IMR-90 (cell line): ENCODE measurements around the gene KCNAB2. TPM values are rescaled to one million over a fixed set of nuclear protein-coding genes. Genes with fewer than 3 reads are reported as not detected.

ENCODE experiments used
- ATAC-seq: fragments of 200-7000 bp; cut with Tn5 transposase; 2 replicates; pipeline ENCODE4 v1.9.1; 2020; ENCODE audit warnings: low read depth, mild to moderate bottlenecking, moderate library complexity
- BruUV-seq: library from RNA; stranded (reverse); fragments of 400-500 nt; replicated peaks from 2 replicates; lab custom pipeline; 2021; lab: Mats Ljungman, UMichigan
- CTCF ChIA-PET: fragments of 300-600 bp; formaldehyde crosslinking; extraction: SDS; loops from one replicate; lab custom pipeline; 2021; ENCODE audit warnings: antibody characterized with exemption; lab: Yijun Ruan, JAX
- POLR2A ChIA-PET: fragments of 300-600 bp; sonication (Branson Sonifier 250); formaldehyde crosslinking; loops from one replicate; lab custom pipeline; 2022; ENCODE audit warnings: antibody characterized with exemption; ENCODE audit not compliant: unreplicated experiment; lab: Charles Lee
- DNase-seq: peaks from one replicate; pipeline ENCODE4 v3.0.0; 2013
- H2AFZ ChIP-seq: replicated peaks from 2 replicates; pipeline ENCODE3; 2013; ENCODE audit warnings: low read length, mild to moderate bottlenecking; ENCODE audit not compliant: poor library complexity
- H2AK5ac ChIP-seq: 2 replicates; pipeline ENCODE4 v1.6.1; 2013; ENCODE audit warnings: low read depth, low read length, inconsistent platforms
- H2AK9ac ChIP-seq: replicated peaks from 2 replicates; pipeline ENCODE3; 2013; ENCODE audit warnings: mild to moderate bottlenecking, low read depth, low read length, moderate library complexity; ENCODE audit not compliant: poor library complexity
- H2BK120ac ChIP-seq: 2 replicates; pipeline ENCODE4 v1.6.1; 2013; ENCODE audit warnings: low read depth, low read length, inconsistent platforms
- H2BK15ac ChIP-seq: 3 replicates; pipeline ENCODE4 v1.6.1; 2013; ENCODE audit warnings: low read depth, low read length, inconsistent platforms
- H2BK20ac ChIP-seq: 2 replicates; pipeline ENCODE4 v1.6.1; 2013; ENCODE audit warnings: low read depth, mild to moderate bottlenecking, inconsistent platforms, low read length, moderate library complexity
- H2BK5ac ChIP-seq: 2 replicates; pipeline ENCODE4 v1.6.1; 2013; ENCODE audit warnings: mild to moderate bottlenecking, low read depth, low read length, inconsistent platforms; ENCODE audit not compliant: poor library complexity, severe bottlenecking
- H3K14ac ChIP-seq: replicated peaks from 2 replicates; pipeline ENCODE4 v1.6.1; 2013; ENCODE audit warnings: low read depth, low read length, inconsistent platforms
- H3K18ac ChIP-seq: 2 replicates; pipeline ENCODE4 v1.6.1; 2013; ENCODE audit warnings: low read depth, low read length, control low read depth
- H3K23ac ChIP-seq: 2 replicates; pipeline ENCODE4 v1.6.1; 2013; ENCODE audit warnings: low read depth, low read length, inconsistent platforms
- H3K27ac ChIP-seq: 2 replicates; pipeline ENCODE4 v1.5.1; 2013; ENCODE audit warnings: mild to moderate bottlenecking, control low read depth, low read length; ENCODE audit not compliant: insufficient read depth
- H3K27me3 ChIP-seq: 2 replicates; pipeline ENCODE4 v1.6.1; 2013; ENCODE audit warnings: low read length; ENCODE audit not compliant: control insufficient read depth, insufficient read depth
- H3K36me3 ChIP-seq: 2 replicates; pipeline ENCODE4 v1.6.1; 2013; ENCODE audit warnings: low read length, mixed read lengths; ENCODE audit not compliant: control insufficient read depth, insufficient read depth
- H3K4ac ChIP-seq: 2 replicates; pipeline ENCODE4 v1.6.1; 2013; ENCODE audit warnings: low read depth, low read length, inconsistent platforms
- H3K4me1 ChIP-seq: 2 replicates; pipeline ENCODE4 v1.6.1; 2013; ENCODE audit warnings: low read length, mixed read lengths; ENCODE audit not compliant: control insufficient read depth, insufficient read depth
- H3K4me2 ChIP-seq: 2 replicates; pipeline ENCODE4 v1.6.1; 2013; ENCODE audit warnings: low read depth, mild to moderate bottlenecking, control low read depth, low read length, moderate library complexity
- H3K4me3 ChIP-seq: 2 replicates; pipeline ENCODE4 v1.5.1; 2013; ENCODE audit warnings: low read depth, mild to moderate bottlenecking, control low read depth, low read length, moderate library complexity; ENCODE audit not compliant: insufficient read depth
- H3K56ac ChIP-seq: 2 replicates; pipeline ENCODE4 v1.6.1; 2013; ENCODE audit warnings: low read length, inconsistent platforms; ENCODE audit not compliant: insufficient read depth; ENCODE audit errors: extremely low read depth
- H3K79me1 ChIP-seq, 2 experiments: 2 replicates each; pipeline ENCODE4 v1.6.1; 2013; ENCODE audit warnings: low read length in 2 of 2, inconsistent platforms in 1 of 2, low read depth in 1 of 2
- H3K9ac ChIP-seq: 2 replicates; pipeline ENCODE4 v1.6.1; 2013; ENCODE audit warnings: low read depth, low read length, control low read depth
- H3K9me1 ChIP-seq: 2 replicates; pipeline ENCODE4 v1.6.1; 2013; ENCODE audit warnings: low read length, inconsistent platforms; ENCODE audit not compliant: insufficient read depth
- H3K9me3 ChIP-seq: 2 replicates; pipeline ENCODE4 v1.6.1; 2013; ENCODE audit warnings: low read length; ENCODE audit not compliant: control insufficient read depth, insufficient read depth
- H4K20me1 ChIP-seq: 2 replicates; pipeline ENCODE4 v1.6.1; 2013; ENCODE audit warnings: low read length, inconsistent platforms; ENCODE audit not compliant: insufficient read depth
- H4K5ac ChIP-seq: 2 replicates; pipeline ENCODE4 v1.6.1; 2013; ENCODE audit warnings: mild to moderate bottlenecking, low read depth, low read length, control low read depth
- H4K8ac ChIP-seq, 2 experiments: 2 replicates each; pipeline ENCODE4 v1.6.1; 2013; ENCODE audit warnings: low read depth in 2 of 2, low read length in 2 of 2, control low read depth in 1 of 2, inconsistent platforms in 1 of 2
- H4K91ac ChIP-seq: 2 replicates; pipeline ENCODE4 v1.6.1; 2013; ENCODE audit warnings: low read depth, low read length, inconsistent platforms; ENCODE audit not compliant: insufficient read depth
- BHLHE40 ChIP-seq: fragments of 150-350 bp; IDR thresholded peaks from 2 replicates; pipeline ENCODE4 v1.6.1; 2016; ENCODE audit warnings: mild to moderate bottlenecking, low read depth, low read length
- CEBPB ChIP-seq: IDR thresholded peaks from 2 replicates; pipeline ENCODE4 v1.6.1; 2012; ENCODE audit warnings: low read depth, low read length, improper control_type of control experiment
- CHD1 ChIP-seq: IDR thresholded peaks from 2 replicates; pipeline ENCODE4 v1.6.1; 2012; ENCODE audit warnings: low read depth, low read length, improper control_type of control experiment
- FOS ChIP-seq: fragments of 150-350 bp; IDR thresholded peaks from 2 replicates; pipeline ENCODE4 v1.6.1; 2016; ENCODE audit warnings: low read depth, low read length
- MAFK ChIP-seq: IDR thresholded peaks from 2 replicates; pipeline ENCODE4 v1.6.1; 2012; ENCODE audit warnings: low read depth, low read length, improper control_type of control experiment
- MAZ ChIP-seq: IDR thresholded peaks from 2 replicates; pipeline ENCODE4 v1.6.1; 2012; ENCODE audit warnings: low read depth, mild to moderate bottlenecking, low read length, improper control_type of control experiment, moderate library complexity, borderline replicate concordance
- MXI1 ChIP-seq: IDR thresholded peaks from 2 replicates; pipeline ENCODE4 v1.6.1; 2012; ENCODE audit warnings: low read depth, mild to moderate bottlenecking, low read length, moderate library complexity, borderline replicate concordance
- NFE2L2 ChIP-seq: fragments of 150-350 bp; IDR thresholded peaks from 2 replicates; pipeline ENCODE4 v1.6.1; 2016; ENCODE audit warnings: low read depth, mild to moderate bottlenecking, low read length
- POLR2A ChIP-seq: IDR thresholded peaks from 2 replicates; pipeline ENCODE4 v1.6.1; 2012; ENCODE audit warnings: mild to moderate bottlenecking, low read depth, low read length
- RAD21 ChIP-seq: IDR thresholded peaks from 2 replicates; pipeline ENCODE4 v1.6.1; 2012; ENCODE audit warnings: low read length, improper control_type of control experiment
- RCOR1 ChIP-seq: IDR thresholded peaks from 2 replicates; pipeline ENCODE4 v1.6.1; 2012; ENCODE audit warnings: mild to moderate bottlenecking, low read length, improper control_type of control experiment; ENCODE audit not compliant: insufficient replicate concordance
- RFX5 ChIP-seq: IDR thresholded peaks from 2 replicates; pipeline ENCODE4 v1.8.0; 2012; ENCODE audit warnings: low read depth, mild to moderate bottlenecking, low read length, moderate library complexity
- SMC3 ChIP-seq: fragments of 150-350 bp; IDR thresholded peaks from 2 replicates; pipeline ENCODE4 v1.6.1; 2016; ENCODE audit warnings: low read depth, mild to moderate bottlenecking, antibody characterized with exemption, low read length, moderate library complexity
- WGBS, 2 experiments: methylation state at CpG; one replicate each; pipeline versions ENCODE4 v1.1.5 to v1.1.7; 2013; ENCODE audit warnings: missing lambda C conversion rate in 2 of 2; ENCODE audit not compliant: insufficient read length in 1 of 2; ENCODE audit errors: extremely low coverage in 2 of 2; 5-methylcytosine and 5-hydroxymethylcytosine counted together
- dilution Hi-C: fragments of 300-500 bp; cut with HindIII; formaldehyde crosslinking; loops from one replicate; pipeline ENCODE4 v1.14.3; 2018; ENCODE audit warnings: low sequenced_read_pairs; ENCODE audit not compliant: unreplicated experiment
- in situ Hi-C: fragments of 300-500 bp; cut with MboI; formaldehyde crosslinking; loops from 3 replicates; pipeline ENCODE4 v1.14.3; 2019; ENCODE audit warnings: low sequenced_read_pairs, inconsistent platforms, mixed read lengths
- intact Hi-C: fragments of 100-400 bp; cut with micrococcal nuclease; formaldehyde crosslinking; loops from 2 replicates; pipeline ENCODE4 v1.10.0; 2022
- polyA plus RNA-seq, 3 experiments: library from polyadenylated mRNA; depleted of rRNA; stranded (reverse); fragments of >200 nt; gene quantifications; 2 replicates each; pipeline ENCODE4 v1.2.3, GENCODE V29; 2012; ENCODE audit warnings: low replicate concordance in 1 of 3
- total RNA-seq: library from RNA; depleted of rRNA; stranded (reverse); fragments of >200 nt; gene quantifications from 2 replicates; pipeline ENCODE4 v1.2.3, GENCODE V29; 2012
- TF ChIP-seq, protein P1 (sequence below): fragments of 150-350 bp; IDR thresholded peaks from 2 replicates; pipeline ENCODE4 v1.6.1; 2016; ENCODE audit warnings: low read depth, mild to moderate bottlenecking, low read length, moderate library complexity, borderline replicate concordance
- TF ChIP-seq, protein P2 (sequence below): fragments of 150-350 bp; IDR thresholded peaks from 2 replicates; pipeline ENCODE4 v1.6.1; 2017; ENCODE audit warnings: mild to moderate bottlenecking, antibody characterized with exemption, low read length, low read depth
- TF ChIP-seq, protein P3 (sequence below): conservative IDR thresholded peaks from 2 replicates; pipeline ENCODE4 v1.5.1; 2012; ENCODE audit warnings: mild to moderate bottlenecking, low read depth, low read length, improper control_type of control experiment

KCNAB2 gene
- total and polyA plus RNA-seq, 2 of the 4 experiments (the other 2 are of a cell fraction) = 1.3 to 4.2 TPM

DNA sequence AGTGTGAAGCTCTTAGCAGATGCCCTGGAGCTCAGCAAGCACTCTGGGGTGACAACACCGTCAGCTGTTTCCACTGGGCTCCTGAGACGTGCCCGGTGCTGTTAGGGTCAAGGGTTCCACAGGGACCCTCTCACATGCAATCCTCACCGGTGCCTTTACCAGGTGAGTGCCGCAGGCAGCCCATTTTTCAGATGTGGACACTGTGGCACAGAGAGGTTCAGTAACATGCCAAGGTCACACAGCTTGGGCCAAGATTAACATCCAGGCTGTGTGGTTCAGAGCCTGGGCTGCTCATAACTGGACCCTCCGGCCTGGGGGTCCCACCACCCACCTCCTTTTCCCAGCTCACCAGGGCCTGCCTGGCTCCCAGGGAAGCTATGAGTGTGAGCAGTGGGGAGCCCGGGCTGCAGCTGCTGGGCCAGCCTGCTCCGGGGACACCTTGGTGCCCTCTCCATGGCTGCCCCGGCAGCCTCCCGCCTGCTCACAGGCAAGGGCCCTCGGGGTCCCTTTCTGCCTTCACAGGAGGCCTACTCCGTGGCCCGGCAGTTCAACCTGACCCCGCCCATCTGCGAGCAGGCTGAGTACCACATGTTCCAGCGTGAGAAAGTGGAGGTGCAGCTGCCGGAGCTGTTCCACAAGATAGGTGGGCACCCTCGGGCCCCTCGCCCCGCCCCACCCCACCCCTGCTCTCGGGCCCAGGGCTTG is 49.3 kb downstream of the KCNAB2 start:
- H3K4ac ChIP-seq = no peak overlapping the region
- H3K4me3 ChIP-seq = no peak overlapping the region
- no peak overlapping the region for H3K56ac ChIP-seq
- no peaks in the 10 kb centered on the region for H3K9me3 ChIP-seq
- H3K79me1 ChIP-seq = no peaks in the 10 kb centered on the region
- ChIA-PET CTCF (no interaction called here), POLR2A (no interaction called here)
- no peak overlapping the region for H4K91ac ChIP-seq
- no peak overlapping the region for H2AK9ac ChIP-seq
- intact Hi-C loops (no loop called here), dilution Hi-C loops (no loop called here), in situ Hi-C loops (no loop called here)
- DNase-seq = no peak
- H3K14ac ChIP-seq = no peak overlapping the region
- H4K8ac ChIP-seq = no peak overlapping the region
- TF ChIP-seq MAZ = no peak
- no peak for TF ChIP-seq POLR2A
- TF ChIP-seq, protein P1, sequence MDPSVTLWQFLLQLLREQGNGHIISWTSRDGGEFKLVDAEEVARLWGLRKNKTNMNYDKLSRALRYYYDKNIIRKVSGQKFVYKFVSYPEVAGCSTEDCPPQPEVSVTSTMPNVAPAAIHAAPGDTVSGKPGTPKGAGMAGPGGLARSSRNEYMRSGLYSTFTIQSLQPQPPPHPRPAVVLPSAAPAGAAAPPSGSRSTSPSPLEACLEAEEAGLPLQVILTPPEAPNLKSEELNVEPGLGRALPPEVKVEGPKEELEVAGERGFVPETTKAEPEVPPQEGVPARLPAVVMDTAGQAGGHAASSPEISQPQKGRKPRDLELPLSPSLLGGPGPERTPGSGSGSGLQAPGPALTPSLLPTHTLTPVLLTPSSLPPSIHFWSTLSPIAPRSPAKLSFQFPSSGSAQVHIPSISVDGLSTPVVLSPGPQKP = no peak
- TF ChIP-seq, protein P2, sequence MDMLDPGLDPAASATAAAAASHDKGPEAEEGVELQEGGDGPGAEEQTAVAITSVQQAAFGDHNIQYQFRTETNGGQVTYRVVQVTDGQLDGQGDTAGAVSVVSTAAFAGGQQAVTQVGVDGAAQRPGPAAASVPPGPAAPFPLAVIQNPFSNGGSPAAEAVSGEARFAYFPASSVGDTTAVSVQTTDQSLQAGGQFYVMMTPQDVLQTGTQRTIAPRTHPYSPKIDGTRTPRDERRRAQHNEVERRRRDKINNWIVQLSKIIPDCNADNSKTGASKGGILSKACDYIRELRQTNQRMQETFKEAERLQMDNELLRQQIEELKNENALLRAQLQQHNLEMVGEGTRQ = no peak
- TF ChIP-seq NFE2L2 = no peak
- no peak for TF ChIP-seq CEBPB
- no peak for TF ChIP-seq MAFK
- TF ChIP-seq BHLHE40 = no peak
- TF ChIP-seq RFX5 = no peak
- TF ChIP-seq FOS = no peak
- no peak for TF ChIP-seq SMC3
- no peak for TF ChIP-seq MXI1
- TF ChIP-seq CHD1 = no peak
- TF ChIP-seq, protein P3, sequence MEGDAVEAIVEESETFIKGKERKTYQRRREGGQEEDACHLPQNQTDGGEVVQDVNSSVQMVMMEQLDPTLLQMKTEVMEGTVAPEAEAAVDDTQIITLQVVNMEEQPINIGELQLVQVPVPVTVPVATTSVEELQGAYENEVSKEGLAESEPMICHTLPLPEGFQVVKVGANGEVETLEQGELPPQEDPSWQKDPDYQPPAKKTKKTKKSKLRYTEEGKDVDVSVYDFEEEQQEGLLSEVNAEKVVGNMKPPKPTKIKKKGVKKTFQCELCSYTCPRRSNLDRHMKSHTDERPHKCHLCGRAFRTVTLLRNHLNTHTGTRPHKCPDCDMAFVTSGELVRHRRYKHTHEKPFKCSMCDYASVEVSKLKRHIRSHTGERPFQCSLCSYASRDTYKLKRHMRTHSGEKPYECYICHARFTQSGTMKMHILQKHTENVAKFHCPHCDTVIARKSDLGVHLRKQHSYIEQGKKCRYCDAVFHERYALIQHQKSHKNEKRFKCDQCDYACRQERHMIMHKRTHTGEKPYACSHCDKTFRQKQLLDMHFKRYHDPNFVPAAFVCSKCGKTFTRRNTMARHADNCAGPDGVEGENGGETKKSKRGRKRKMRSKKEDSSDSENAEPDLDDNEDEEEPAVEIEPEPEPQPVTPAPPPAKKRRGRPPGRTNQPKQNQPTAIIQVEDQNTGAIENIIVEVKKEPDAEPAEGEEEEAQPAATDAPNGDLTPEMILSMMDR = no peak
- no peak for TF ChIP-seq RAD21
- no peak for TF ChIP-seq RCOR1
- H2BK5ac ChIP-seq = no peak overlapping the region
- H2BK15ac ChIP-seq = no peak overlapping the region
- H4K5ac ChIP-seq = no peak overlapping the region
- no peaks in the 10 kb centered on the region for H3K36me3 ChIP-seq
- no peak overlapping the region for H2BK20ac ChIP-seq
- H3K27me3 ChIP-seq = peaks cover 4% of the 10 kb centered on the region; the same call in 1 of the 2 replicates
- H3K27ac ChIP-seq = no peak overlapping the region
- no TSS peak for BruUV-seq
- H3K23ac ChIP-seq = no peak overlapping the region
- H3K9ac ChIP-seq = no peak overlapping the region
- 66% methylated on average over 12 of the region's 21 CpGs; no CpG with 5 or more reads in 1 of the 2 experiments for WGBS, 2 experiments
- peak overlapping the region; percentile 43 for H2AFZ ChIP-seq
- H3K18ac ChIP-seq = no peak overlapping the region
- H3K4me2 ChIP-seq = no peak overlapping the region
- no peaks in the 10 kb centered on the region for H4K20me1 ChIP-seq
- ATAC-seq = no peak
- no peaks in the 10 kb centered on the region for H3K9me1 ChIP-seq
- no peak overlapping the region for H2BK120ac ChIP-seq
- no peaks in the 10 kb centered on the region for H3K4me1 ChIP-seq
- no peak overlapping the region for H2AK5ac ChIP-seq
